NB4 (cell line): ENCODE measurements around the gene AP1S3.

ENCODE experiments used
- DNase-seq: peaks from one replicate; pipeline ENCODE4 v3.0.0; 2010; ENCODE audit warnings: low read depth
- H3K4me3 ChIP-seq: one replicate; pipeline ENCODE4 v1.5.1; 2011; ENCODE audit warnings: mild to moderate bottlenecking, low read depth, low read length, moderate library complexity
- MYC ChIP-seq: IDR thresholded peaks from 2 replicates; pipeline ENCODE4 v1.6.1; 2011; ENCODE audit warnings: low read depth, low read length
- POLR2A ChIP-seq: IDR thresholded peaks from 2 replicates; pipeline ENCODE4 v1.6.1; 2011; ENCODE audit warnings: mild to moderate bottlenecking; ENCODE audit not compliant: insufficient read length; ENCODE audit errors: extremely low read depth
- TF ChIP-seq, protein P1 (sequence below): IDR thresholded peaks from one replicate; pipeline ENCODE4 v1.5.1; 2012; ENCODE audit warnings: low read depth, low read length
- TF ChIP-seq, protein P2 (sequence below): IDR thresholded peaks from 2 replicates; pipeline ENCODE4 v1.6.1; 2011; ENCODE audit warnings: low read depth, low read length

Gene AP1S3

DNA sequence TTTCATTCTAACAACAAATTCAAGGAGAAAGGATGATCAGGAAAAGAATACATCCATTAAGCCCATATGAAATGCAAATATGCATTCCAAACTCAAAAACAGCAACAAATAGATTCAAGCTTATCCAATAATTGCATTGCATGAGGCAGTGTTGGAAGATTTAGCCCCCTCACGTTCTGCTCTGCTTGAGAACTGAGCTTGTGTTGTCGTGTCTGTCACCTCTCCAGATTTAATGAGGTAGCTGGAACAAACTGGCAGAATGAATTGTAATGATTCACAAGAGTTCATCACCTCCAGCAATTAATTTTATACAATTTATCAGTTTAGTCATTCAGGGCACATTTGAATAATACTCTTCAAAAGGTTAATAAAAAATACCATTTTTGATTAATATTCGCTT is 54.8 kb downstream of the AP1S3 start:
- H3K4me3 ChIP-seq = no peak overlapping the region
- TF ChIP-seq, protein P1, sequence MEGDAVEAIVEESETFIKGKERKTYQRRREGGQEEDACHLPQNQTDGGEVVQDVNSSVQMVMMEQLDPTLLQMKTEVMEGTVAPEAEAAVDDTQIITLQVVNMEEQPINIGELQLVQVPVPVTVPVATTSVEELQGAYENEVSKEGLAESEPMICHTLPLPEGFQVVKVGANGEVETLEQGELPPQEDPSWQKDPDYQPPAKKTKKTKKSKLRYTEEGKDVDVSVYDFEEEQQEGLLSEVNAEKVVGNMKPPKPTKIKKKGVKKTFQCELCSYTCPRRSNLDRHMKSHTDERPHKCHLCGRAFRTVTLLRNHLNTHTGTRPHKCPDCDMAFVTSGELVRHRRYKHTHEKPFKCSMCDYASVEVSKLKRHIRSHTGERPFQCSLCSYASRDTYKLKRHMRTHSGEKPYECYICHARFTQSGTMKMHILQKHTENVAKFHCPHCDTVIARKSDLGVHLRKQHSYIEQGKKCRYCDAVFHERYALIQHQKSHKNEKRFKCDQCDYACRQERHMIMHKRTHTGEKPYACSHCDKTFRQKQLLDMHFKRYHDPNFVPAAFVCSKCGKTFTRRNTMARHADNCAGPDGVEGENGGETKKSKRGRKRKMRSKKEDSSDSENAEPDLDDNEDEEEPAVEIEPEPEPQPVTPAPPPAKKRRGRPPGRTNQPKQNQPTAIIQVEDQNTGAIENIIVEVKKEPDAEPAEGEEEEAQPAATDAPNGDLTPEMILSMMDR = no peak
- TF ChIP-seq MYC (no peak), POLR2A (no peak)
- TF ChIP-seq, protein P2, sequence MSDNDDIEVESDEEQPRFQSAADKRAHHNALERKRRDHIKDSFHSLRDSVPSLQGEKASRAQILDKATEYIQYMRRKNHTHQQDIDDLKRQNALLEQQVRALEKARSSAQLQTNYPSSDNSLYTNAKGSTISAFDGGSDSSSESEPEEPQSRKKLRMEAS = no peak

DNA sequence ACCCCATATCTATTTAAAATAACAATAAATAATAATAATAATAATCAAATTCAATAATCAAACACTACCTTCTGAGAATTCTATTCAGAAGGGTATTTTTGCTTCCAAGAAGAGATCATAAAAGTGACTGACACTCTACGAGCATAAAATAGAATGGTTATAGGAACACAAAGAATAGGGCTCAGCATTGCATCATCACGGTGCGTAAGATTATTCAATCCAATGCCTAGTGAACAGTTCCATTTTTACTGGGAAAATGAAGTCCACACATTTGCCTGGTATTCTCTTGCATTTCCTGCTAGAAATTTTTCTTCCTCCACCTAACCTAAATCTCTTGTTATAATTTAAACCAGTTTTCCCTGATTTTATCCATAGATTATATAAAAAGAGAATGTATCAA is 55.8 kb downstream of the AP1S3 start:
- no peak overlapping the region for H3K4me3 ChIP-seq
- TF ChIP-seq, protein P1 = no peak
- TF ChIP-seq MYC (no peak), POLR2A (no peak)
- TF ChIP-seq, protein P2 = no peak
- DNase-seq = no peak

More for the DNA sequence above, 54.8 kb downstream of the AP1S3 start:
- no peak for DNase-seq

DNA sequence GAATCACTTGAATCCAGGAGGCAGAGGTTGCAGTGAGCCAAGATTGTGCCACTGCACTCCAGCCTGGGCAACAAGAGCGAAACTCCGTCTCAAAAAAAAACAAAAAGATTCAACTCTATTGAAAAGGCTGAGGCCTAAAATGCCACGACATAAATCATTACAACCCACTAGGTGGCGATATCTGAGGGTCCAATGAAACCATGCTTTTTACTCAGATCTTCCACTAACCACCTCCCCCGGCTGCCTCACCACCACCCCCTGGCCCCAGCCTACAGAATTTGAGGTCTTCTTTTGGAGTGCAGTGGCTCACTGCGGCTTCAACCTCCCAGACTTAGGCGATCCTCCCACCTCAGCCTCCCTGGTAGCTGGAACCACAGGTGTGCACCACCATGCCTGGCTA is 57.5 kb downstream of the AP1S3 start:
- DNase-seq = peak; percentile 76
- TF ChIP-seq, protein P1 = peak; percentile 45
- TF ChIP-seq MYC = 0 out of 2 replicates have a peak, but pooled peaks have one; percentile 12
- TF ChIP-seq, protein P2 = no peak
- TF ChIP-seq POLR2A = no peak
- no peak overlapping the region for H3K4me3 ChIP-seq

DNA sequence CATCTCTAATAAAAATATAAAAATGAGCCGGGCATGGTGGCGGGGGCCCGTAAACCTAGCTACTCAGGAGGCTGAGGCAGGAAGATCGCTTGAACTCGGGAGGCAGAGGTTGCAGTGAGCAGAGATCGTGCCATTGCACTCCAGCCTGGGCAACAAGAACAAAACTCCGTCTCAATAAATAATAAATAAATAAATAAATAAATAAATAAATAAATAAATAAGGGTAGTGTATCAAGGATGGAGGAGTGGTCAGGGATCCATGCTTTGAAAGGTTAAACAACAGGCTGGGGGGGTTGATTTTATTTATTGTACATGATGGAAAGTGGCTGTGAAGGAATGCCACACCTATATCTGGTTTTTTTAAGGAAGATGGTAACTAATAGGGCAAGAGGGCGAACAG is 63.2 kb downstream of the AP1S3 start:
- DNase-seq = no peak
- TF ChIP-seq MYC = no peak
- TF ChIP-seq, protein P2 = no peak
- no peak for TF ChIP-seq POLR2A
- TF ChIP-seq, protein P1 = no peak
- H3K4me3 ChIP-seq = no peak overlapping the region

DNA sequence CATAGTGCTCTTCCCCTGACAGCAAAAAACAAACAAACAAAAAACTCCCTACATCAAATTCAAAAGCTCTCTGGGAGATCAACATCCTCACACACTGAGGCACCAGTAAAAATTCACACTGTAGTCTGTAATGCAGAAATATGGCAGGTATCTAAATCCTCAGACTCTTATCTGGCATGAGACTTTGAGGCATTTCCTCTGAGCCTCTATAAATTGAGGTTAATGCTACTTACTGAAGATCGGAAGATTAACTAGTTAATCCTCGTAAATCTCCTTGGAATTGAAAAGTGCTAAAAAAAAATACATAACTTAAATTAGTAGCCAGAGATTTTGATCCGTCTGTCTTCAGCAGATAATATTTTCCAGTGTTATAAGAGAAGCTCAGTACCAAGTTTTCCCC is 65.0 kb downstream of the AP1S3 start:
- H3K4me3 ChIP-seq = no peak overlapping the region
- DNase-seq = no peak
- TF ChIP-seq, protein P1 = no peak
- TF ChIP-seq POLR2A (no peak), MYC (no peak)
- TF ChIP-seq, protein P2 = no peak

DNA sequence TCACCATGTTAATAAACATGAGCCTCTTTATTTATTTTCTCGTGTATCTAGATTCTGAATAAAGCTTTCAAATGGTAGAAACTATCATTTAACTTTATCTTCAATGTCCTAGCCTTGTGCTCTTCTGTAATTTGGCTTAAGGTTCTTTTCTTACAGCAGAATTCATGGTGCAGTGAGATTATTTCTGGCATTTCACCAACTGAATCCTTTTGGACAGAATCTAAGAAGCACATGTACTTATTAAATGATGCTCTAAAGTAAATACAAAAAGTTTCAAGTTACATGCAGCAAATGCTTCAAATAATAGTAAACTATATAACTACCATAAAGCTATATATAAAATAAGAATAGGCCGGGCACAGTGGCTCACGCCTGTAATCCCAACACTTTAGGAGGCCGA is 65.9 kb downstream of the AP1S3 start:
- no peak overlapping the region for H3K4me3 ChIP-seq
- no peak for DNase-seq
- TF ChIP-seq POLR2A (no peak), MYC (no peak)
- TF ChIP-seq, protein P1 = no peak
- TF ChIP-seq, protein P2 = no peak
